Superior temporal gyrus (tissue), 1 donor: Measurements from ENCODE around the gene ORMDL3.
"Not testable (repeated sequence)": the region's sequence is repeated elsewhere in the genome, so short reads cannot be mapped to it uniquely, and the experiment has no call there.

ENCODE experiments used
- DNase-seq: peaks from one replicate; pipeline ENCODE4 v3.0.0-alpha.2; 2016; ENCODE audit errors: extremely low spot score

Gene ORMDL3

GRCh38 chr17:39949028-39949427 lies 21.6 kb upstream of the ORMDL3 start:
- DNase-seq = no peak

- DNase-seq = not testable (repeated sequence)
Measured at GRCh38 chr17:39948489-39948828, 21.1 kb upstream of the ORMDL3 start.

- no peak for DNase-seq
Measured at GRCh38 chr17:39946551-39947330, 19.3 kb upstream of the ORMDL3 start.

GRCh38 chr17:39944393-39944711 lies 17.0 kb upstream of the ORMDL3 start:
- no peak for DNase-seq

GRCh38 chr17:39943702-39944392 lies 16.4 kb upstream of the ORMDL3 start:
- DNase-seq = no peak

- no peak for DNase-seq
Measured at GRCh38 chr17:39939588-39940419, 12.4 kb upstream of the ORMDL3 start.

- no peak for DNase-seq
Measured at GRCh38 chr17:39939106-39939505, 11.7 kb upstream of the ORMDL3 start.

GRCh38 chr17:39938140-39938869 lies 10.9 kb upstream of the ORMDL3 start:
- DNase-seq = no peak

- no peak for DNase-seq
Measured at GRCh38 chr17:39937447-39937846, 10.0 kb upstream of the ORMDL3 start.

- no peak for DNase-seq
Measured at GRCh38 chr17:39935909-39936308, 8.5 kb upstream of the ORMDL3 start.

GRCh38 chr17:39934324-39934723 lies 6.9 kb upstream of the ORMDL3 start:
- no peak for DNase-seq

- no peak for DNase-seq
Measured at GRCh38 chr17:39933912-39934311, 6.5 kb upstream of the ORMDL3 start.

- DNase-seq = peak; percentile 46
Measured at GRCh38 chr17:39929646-39930407, 2.4 kb upstream of the ORMDL3 start.

- no peak for DNase-seq
Measured at GRCh38 chr17:39928858-39929645, 1.7 kb upstream of the ORMDL3 start.

GRCh38 chr17:39927929-39928857 lies 792 bp upstream of the ORMDL3 start:
- no peak for DNase-seq

GRCh38 chr17:39926588-39927100 lies 757 bp downstream of the ORMDL3 start:
- DNase-seq = no peak

- no peak for DNase-seq
Measured at GRCh38 chr17:39926135-39926587, 1.2 kb downstream of the ORMDL3 start.

GRCh38 chr17:39925282-39926134 lies 1.9 kb downstream of the ORMDL3 start:
- no peak for DNase-seq
